K562 (cell line): ENCODE data around the gene SYTL5. TPM values are rescaled to one million over a fixed set of nuclear protein-coding genes. Genes with fewer than 3 reads are reported as not detected.

Experiments
- ATAC-seq: fragments of 200-7000 bp; cut with Tn5 transposase; 3 replicates; pipeline ENCODE4 v1.9.1; 2020; ENCODE audit warnings: moderate library complexity
- BruUV-seq: library from RNA; stranded (reverse); fragments of 400-500 nt; replicated peaks from 2 replicates; lab custom pipeline; 2021; lab: Mats Ljungman, UMichigan
- CTCF ChIA-PET: fragments of 300-600 bp; formaldehyde crosslinking; extraction: SDS; loops from one replicate; lab custom pipeline; 2021; ENCODE audit warnings: low intra/inter-chr PET ratio; lab: Yijun Ruan, JAX
- POLR2A ChIA-PET: fragments of 300-600, 350-650 bp; sonication (Branson Sonifier 250); formaldehyde crosslinking; extraction: SDS; loops from one replicate; lab custom pipeline; 2021; ENCODE audit warnings: antibody characterized with exemption, inconsistent platforms; lab: Yijun Ruan, JAX
- DNase-seq, 4 experiments: peaks; one replicate each; pipeline versions ENCODE4 v3.0.0 to v3.0.0-alpha.2; 2011 to 2018; ENCODE audit warnings: low spot score in 3 of 4, mixed read lengths in 3 of 4; ENCODE audit errors: extremely low read depth in 1 of 4
- FAIRE-seq: peaks from 2 replicates; lab custom pipeline; 2011; peaks lifted over from hg19 to GRCh38; lab: Jason Lieb, UNC
- H2AFZ ChIP-seq: 2 replicates; pipeline ENCODE4 v1.6.0; 2011; ENCODE audit warnings: low read depth, low read length, control low read depth, inconsistent platforms
- H3K27ac ChIP-seq: fragments of 200-600 bp; 3 replicates; pipeline ENCODE4 v1.8.0; 2011; ENCODE audit warnings: low read depth, mild to moderate bottlenecking, control low read depth, inconsistent platforms, low read length, moderate library complexity, mixed read lengths; ENCODE audit errors: extremely low read depth
- H3K27me3 ChIP-seq, 2 experiments: fragments of 300-600 bp in 1 of 2; 2 replicates in 1 of 2; 3 replicates in 1 of 2; pipeline versions ENCODE4 v1.6.0 to v1.8.0; 2011; ENCODE audit warnings: inconsistent platforms in 2 of 2, low read length in 2 of 2, mild to moderate bottlenecking in 1 of 2, mixed read lengths in 1 of 2, moderate library complexity in 1 of 2; ENCODE audit not compliant: control insufficient read depth in 2 of 2, insufficient read depth in 2 of 2
- H3K36me3 ChIP-seq: fragments of 300-600 bp; 3 replicates; pipeline ENCODE4 v1.8.0; 2011; ENCODE audit warnings: mild to moderate bottlenecking, low read length, inconsistent platforms; ENCODE audit not compliant: control insufficient read depth, insufficient read depth
- H3K4me1 ChIP-seq, 2 experiments: fragments of 200-600 bp in 1 of 2; replicated peaks in 1 of 2; 2 replicates in 1 of 2; 3 replicates in 1 of 2; pipeline versions ENCODE4 v1.5.1 to v1.8.0; 2011; ENCODE audit warnings: inconsistent platforms in 2 of 2, low read length in 2 of 2, mild to moderate bottlenecking in 1 of 2, mixed read lengths in 1 of 2, moderate library complexity in 1 of 2; ENCODE audit not compliant: control insufficient read depth in 2 of 2, insufficient read depth in 2 of 2
- H3K4me2 ChIP-seq: 2 replicates; pipeline ENCODE4 v1.6.1; 2011; ENCODE audit warnings: low read length, control low read depth, inconsistent platforms, mixed read lengths; ENCODE audit not compliant: insufficient read depth
- H3K4me3 ChIP-seq: fragments of 200-600 bp; sonication (generic), shearing (Covaris generic); 2 replicates; pipeline ENCODE4 v1.5.1; 2016; ENCODE audit warnings: control low read depth, inconsistent platforms
- H3K79me2 ChIP-seq: fragments of 200-600 bp; 3 replicates; pipeline ENCODE4 v1.8.0; 2011; ENCODE audit warnings: low read length, inconsistent platforms; ENCODE audit not compliant: control insufficient read depth, insufficient read depth
- H3K9ac ChIP-seq, 2 experiments: 2 replicates each; pipeline versions ENCODE4 v1.6.0 to v1.6.1; 2011; ENCODE audit warnings: low read depth in 2 of 2, low read length in 2 of 2, control low read depth in 1 of 2, inconsistent platforms in 1 of 2, mild to moderate bottlenecking in 1 of 2, mixed read lengths in 1 of 2; ENCODE audit not compliant: insufficient read depth in 1 of 2
- H3K9me1 ChIP-seq: one replicate; pipeline ENCODE4 v1.6.0; 2011; ENCODE audit warnings: inconsistent platforms, mild to moderate bottlenecking, low read length, moderate library complexity; ENCODE audit not compliant: control insufficient read depth, insufficient read depth
- H3K9me3 ChIP-seq: replicated peaks from 2 replicates; pipeline ENCODE4 v1.5.1; 2011; ENCODE audit warnings: low read depth, low read length, inconsistent platforms; ENCODE audit not compliant: control insufficient read depth, insufficient read depth
- H4K20me1 ChIP-seq: replicated peaks from 2 replicates; pipeline ENCODE4 v1.6.1; 2011; ENCODE audit warnings: low read length, inconsistent platforms, mixed read lengths; ENCODE audit not compliant: control insufficient read depth, insufficient read depth
- CHD4 ChIP-seq: fragments of 200-600 bp; sonication (generic); IDR thresholded peaks from 3 replicates; pipeline ENCODE4 v1.6.1; 2012; ENCODE audit warnings: low read depth, mild to moderate bottlenecking, mixed read lengths, low read length, inconsistent platforms; ENCODE audit not compliant: insufficient read depth, insufficient replicate concordance, poor library complexity, severe bottlenecking
- CLOCK ChIP-seq: fragments of 250-450 bp; sonication (Bioruptor Pico); IDR thresholded peaks from 2 replicates; pipeline ENCODE4 v1.4.0; 2020; ENCODE audit warnings: mild to moderate bottlenecking, moderate library complexity, borderline replicate concordance
- HNRNPH1 ChIP-seq: fragments of 200-400 bp; formaldehyde crosslinking; optimal IDR thresholded peaks from 2 replicates; pipeline ENCODE3; 2017; ENCODE audit warnings: low read depth, mild to moderate bottlenecking, low read length, moderate library complexity
- HNRNPK ChIP-seq: fragments of 200-400 bp; formaldehyde crosslinking; IDR thresholded peaks from one replicate; pipeline ENCODE4 v1.6.1; 2018; ENCODE audit warnings: mild to moderate bottlenecking, low read depth, low read length; ENCODE audit not compliant: poor library complexity, severe bottlenecking
- KDM5B ChIP-seq: fragments of 200-600 bp; sonication (generic); IDR thresholded peaks from 2 replicates; pipeline ENCODE4 v1.6.1; 2012; ENCODE audit warnings: low read depth, mild to moderate bottlenecking, moderate library complexity, low read length, control low read depth, inconsistent platforms; ENCODE audit not compliant: insufficient replicate concordance
- L3MBTL2 ChIP-seq: fragments of 450-650 bp; IDR thresholded peaks from 2 replicates; pipeline ENCODE4 v1.6.1; 2016; ENCODE audit warnings: mild to moderate bottlenecking, moderate library complexity
- MCM3 ChIP-seq: fragments of 450-650 bp; IDR thresholded peaks from 2 replicates; pipeline ENCODE4 v1.6.1; 2016
- PHTF2 ChIP-seq: fragments of 250-450 bp; sonication (Bioruptor Pico); IDR thresholded peaks from 2 replicates; pipeline ENCODE4 v1.5.0; 2021; ENCODE audit warnings: mild to moderate bottlenecking
- RBM34 ChIP-seq: fragments of 200-400 bp; formaldehyde crosslinking; IDR thresholded peaks from 2 replicates; pipeline ENCODE4 v1.6.1; 2018; ENCODE audit warnings: low read length, borderline replicate concordance; ENCODE audit not compliant: insufficient read depth
- TAF9B ChIP-seq: fragments of 450-650 bp; IDR thresholded peaks from 2 replicates; pipeline ENCODE4 v1.6.1; 2018; ENCODE audit warnings: mild to moderate bottlenecking; ENCODE audit not compliant: partially characterized antibody
- TBL1XR1 ChIP-seq, 2 experiments: IDR thresholded peaks; 2 replicates each; pipeline ENCODE4 v1.6.1; 2012; ENCODE audit warnings: improper control_type of control experiment in 2 of 2, low read length in 2 of 2, mild to moderate bottlenecking in 1 of 2
- TGIF2 ChIP-seq: sonication (generic); formaldehyde crosslinking; IDR thresholded peaks from 2 replicates; pipeline ENCODE4 v1.8.1; 2022; ENCODE audit warnings: mild to moderate bottlenecking, missing genetic modification reagents, moderate library complexity
- ZNF780A ChIP-seq: fragments of 250-450 bp; sonication (Bioruptor Pico); IDR thresholded peaks from 2 replicates; pipeline ENCODE4 v1.5.0; 2021; ENCODE audit warnings: mild to moderate bottlenecking
- WGBS: fragments of 100-300 bp; shearing (Covaris generic); methylation state at CpG from one replicate; pipeline ENCODE4 v1.1.6; 2016; ENCODE audit warnings: low coverage, mixed read lengths; ENCODE audit not compliant: insufficient coverage; ENCODE audit errors: missing lambda C conversion rate; 5-methylcytosine and 5-hydroxymethylcytosine counted together
- in situ Hi-C: fragments of 300-500 bp; cut with MboI; formaldehyde crosslinking; loops from 4 replicates; pipeline ENCODE4 v1.15.0; 2018; ENCODE audit warnings: inconsistent platforms, mixed read lengths
- intact Hi-C: fragments of 100-400 bp; cut with micrococcal nuclease; formaldehyde crosslinking; loops from 2 replicates; pipeline ENCODE4 v1.14.2; 2022
- polyA plus RNA-seq, 8 experiments: library from polyadenylated mRNA; depleted of rRNA in 4 of 8; stranded (reverse) in 5 of 8; unstranded in 3 of 8; fragments of >200 nt; fragmentation: Nextera tagmentation in 2 of 8; fragmentation: Illumina TruSeq in 1 of 8; extraction: Ambion mirVana in 2 of 8; extraction: Trizol in 1 of 8; gene quantifications; 2 replicates each; pipeline versions ENCODE4 v1.2.1 to v1.2.3, GENCODE V29; 2011 to 2014; ENCODE audit warnings: inconsistent platforms in 1 of 8, missing spikeins in 1 of 8
- total RNA-seq, 7 experiments: library from RNA; depleted of rRNA in 6 of 7; stranded (reverse); fragments of >200 nt in 6 of 7; fragmentation: Illumina TruSeq in 2 of 7; extraction: Trizol in 2 of 7; gene quantifications; 2 replicates each; pipeline versions ENCODE4 v1.2.1 to v1.2.3, GENCODE V29; 2011 to 2021; ENCODE audit warnings: low replicate concordance in 1 of 7

SYTL5 gene
- total and polyA plus RNA-seq, 9 of the 15 experiments (the other 6 are each of a cell fraction or from before 2014, with no cell fraction given) = 0.01 to 0.25 (median 0.09) TPM

GRCh38 chrX:38142610-38143009, 136.3 kb downstream of the SYTL5 start:
- no peak overlapping the region for H3K4me3 ChIP-seq
- CTCF ChIA-PET = no interaction called here
- POLR2A ChIA-PET = no interaction called here

More at GRCh38 chrX:38142610-38143009, 136.3 kb downstream of the SYTL5 start:
- H4K20me1 ChIP-seq = no peaks in the 10 kb centered on the region
- no peak overlapping the region for H2AFZ ChIP-seq
- WGBS = 33% methylated on average over 1 of the region's 1 CpG
- H3K27ac ChIP-seq = no peak overlapping the region
- no peaks in the 10 kb centered on the region for H3K36me3 ChIP-seq
- FAIRE-seq (no peak), DNase-seq (no peak), ATAC-seq (no peak)
- H3K27me3 ChIP-seq = no peaks in the 10 kb centered on the region
- H3K4me2 ChIP-seq = no peak overlapping the region
- no peaks in the 10 kb centered on the region for H3K9me3 ChIP-seq
- no peaks in the 10 kb centered on the region for H3K9me1 ChIP-seq
- intact Hi-C loops = no loop called here
- no peaks in the 10 kb centered on the region for H3K4me1 ChIP-seq
- TF ChIP-seq ZNF780A (CRISPR knock-in tag) (no peak), MCM3 (no peak), CHD4 (no peak), TGIF2 (CRISPR knock-in tag) (no peak), RBM34 (no peak), KDM5B (no peak), TAF9B (no peak), TBL1XR1 (IDR thresholded peaks at IDR 0.05; ENCODE audit: low read length in 2 of 2) (no peak), PHTF2 (CRISPR knock-in tag) (no peak), CLOCK (CRISPR knock-in tag) (no peak), HNRNPK (no peak), L3MBTL2 (no peak), HNRNPH1 (no peak)
- TF ChIP-seq, all 486 proteins: peak for 0
- in situ Hi-C loops = no loop called here
- Histone ChIP-seq H3K79me2 (no peaks in the 10 kb centered on the region), H3K9ac (no peak overlapping the region)
- no TSS peak for BruUV-seq
